HG03520 (cell line): ENCODE results near the gene TRIB2.
A peak's percentile ranks its signal among the peaks of the same experiment; 100 is the strongest.

Experiments
- ATAC-seq: cut with Tn5 transposase; IDR thresholded peaks from one replicate; pipeline ENCODE4 v1.9.1; 2021; ENCODE audit warnings: mild to moderate bottlenecking, moderate library complexity; ENCODE audit not compliant: unreplicated experiment

The TRIB2 gene

DNA sequence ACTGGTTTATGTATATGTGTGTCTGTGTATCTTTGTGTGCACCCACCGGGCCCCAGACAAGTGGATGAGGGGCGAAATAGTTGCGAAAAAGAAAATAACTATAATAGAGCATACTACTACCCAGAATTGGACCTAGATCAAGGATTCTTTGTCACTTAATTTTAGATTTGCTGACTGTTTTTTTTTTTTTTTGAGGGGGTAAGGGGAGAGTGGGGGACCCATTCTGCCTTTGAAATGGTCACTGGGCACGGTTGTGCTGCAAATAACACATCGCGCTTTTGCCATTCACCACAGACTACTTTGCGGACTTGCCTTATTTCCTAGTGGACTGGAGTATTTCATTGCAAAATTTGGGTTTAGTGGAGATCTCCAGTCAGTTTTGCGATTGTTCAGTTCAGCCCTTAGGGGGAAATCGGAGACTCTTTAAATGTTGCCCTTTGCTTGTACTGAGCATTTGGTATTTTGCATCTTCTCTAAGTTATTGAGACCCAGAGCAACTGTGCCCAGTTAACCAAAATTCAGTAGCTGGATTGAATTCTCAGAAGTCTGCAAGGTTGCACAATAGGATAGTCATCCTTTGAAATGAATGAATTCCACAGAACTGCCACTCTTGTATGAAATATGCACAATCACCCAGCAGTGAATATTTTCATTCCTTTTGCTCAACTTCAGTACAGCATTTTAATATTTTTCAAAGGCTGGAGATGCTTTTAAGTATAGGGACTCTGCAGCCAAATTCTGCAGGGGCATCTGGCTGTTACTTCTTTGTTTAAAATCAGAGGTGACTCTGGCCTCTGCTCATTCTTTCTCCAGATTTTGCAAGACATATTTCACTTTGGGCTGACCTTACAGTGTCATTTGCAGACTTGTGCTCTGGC lies 2.9 kb downstream of the TRIB2 start:
- ATAC-seq, result no peak

DNA sequence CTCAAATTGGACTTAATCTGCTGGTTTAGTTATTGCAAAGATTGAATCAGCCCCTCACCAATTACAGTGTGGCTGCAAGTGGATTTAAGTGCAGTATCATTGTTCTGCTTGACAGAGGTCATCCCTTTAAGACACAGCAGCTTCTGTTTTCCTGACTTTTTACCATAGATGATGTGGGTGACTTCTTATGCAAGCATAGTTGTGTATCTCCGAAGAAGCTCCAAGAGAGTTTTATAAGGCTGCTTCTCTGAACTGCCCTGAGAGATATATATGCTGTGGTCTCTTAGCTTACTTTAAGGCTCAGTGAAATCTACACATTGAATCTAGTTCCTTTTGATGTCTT lies 3.5 kb downstream of the TRIB2 start:
- ATAC-seq, result no peak

DNA sequence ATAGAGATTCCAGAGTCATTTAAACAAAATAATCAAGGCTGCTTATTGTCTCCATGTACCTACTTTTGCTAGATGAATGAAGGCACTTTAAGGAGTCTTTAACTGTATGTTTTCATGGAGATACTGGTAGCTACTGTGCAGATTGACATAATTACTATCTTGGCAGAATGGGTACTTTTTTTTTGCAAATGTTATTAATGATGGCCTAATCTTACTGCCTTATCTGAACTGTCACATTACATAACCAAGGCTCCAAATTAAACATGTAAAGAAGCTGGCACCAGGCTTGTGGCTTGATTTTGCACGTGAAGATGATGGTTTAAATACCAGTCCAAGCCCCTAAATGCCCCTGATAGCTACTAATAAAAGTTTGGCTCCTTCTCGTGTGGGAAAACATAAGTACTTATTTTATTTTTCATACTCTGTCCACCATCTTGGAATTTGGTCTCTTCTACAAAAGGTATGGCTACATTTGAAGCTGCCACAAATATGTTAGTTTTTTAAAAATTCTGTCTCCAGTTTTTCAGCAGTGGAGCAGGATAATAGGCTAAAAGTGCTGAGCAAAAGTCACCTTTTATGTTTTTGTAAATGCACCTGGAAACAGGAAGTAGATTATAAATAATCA lies 4.1 kb downstream of the TRIB2 start:
- ATAC-seq, result no peak

DNA sequence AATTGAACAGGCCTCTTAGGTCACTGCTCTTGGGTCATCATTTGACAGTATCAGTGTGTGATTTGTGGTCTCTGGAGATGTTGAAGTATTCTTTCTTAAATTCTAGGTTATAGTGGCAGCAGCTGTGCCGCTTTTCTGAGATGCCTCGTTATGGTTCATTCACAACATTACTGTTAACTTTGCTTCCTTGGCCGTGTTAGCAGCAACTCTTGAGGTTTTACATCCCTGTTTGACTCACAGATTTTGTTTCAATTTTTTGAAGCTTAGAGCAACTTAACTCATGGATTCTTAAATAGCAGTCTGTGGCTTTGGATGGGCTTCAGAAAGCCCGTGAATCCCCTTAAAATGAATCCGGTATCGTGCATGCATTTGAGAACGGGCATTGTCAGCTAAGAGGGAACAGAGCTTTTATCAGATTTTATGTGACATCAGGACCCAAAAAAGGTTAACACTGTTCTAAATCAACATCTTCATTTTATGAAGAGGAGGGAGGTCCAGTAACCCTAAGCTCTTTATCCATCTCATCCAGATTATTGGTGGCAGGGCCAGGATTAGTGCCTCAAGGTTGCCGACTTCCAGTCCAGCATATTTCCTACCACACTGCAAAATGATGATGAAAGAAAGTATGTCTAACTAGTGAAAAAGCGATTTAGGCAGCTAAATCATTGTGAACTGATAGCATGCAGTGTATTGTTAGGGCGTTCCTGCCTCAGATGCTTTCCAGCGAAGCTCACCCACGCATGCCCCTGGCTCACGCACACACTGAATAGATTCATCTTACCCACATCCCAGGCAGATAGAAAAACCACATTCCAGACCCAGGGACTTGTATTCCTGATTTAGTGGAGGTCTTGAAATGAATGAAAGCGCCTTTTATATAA lies 5.1 kb downstream of the TRIB2 start:
- no peak for ATAC-seq

DNA sequence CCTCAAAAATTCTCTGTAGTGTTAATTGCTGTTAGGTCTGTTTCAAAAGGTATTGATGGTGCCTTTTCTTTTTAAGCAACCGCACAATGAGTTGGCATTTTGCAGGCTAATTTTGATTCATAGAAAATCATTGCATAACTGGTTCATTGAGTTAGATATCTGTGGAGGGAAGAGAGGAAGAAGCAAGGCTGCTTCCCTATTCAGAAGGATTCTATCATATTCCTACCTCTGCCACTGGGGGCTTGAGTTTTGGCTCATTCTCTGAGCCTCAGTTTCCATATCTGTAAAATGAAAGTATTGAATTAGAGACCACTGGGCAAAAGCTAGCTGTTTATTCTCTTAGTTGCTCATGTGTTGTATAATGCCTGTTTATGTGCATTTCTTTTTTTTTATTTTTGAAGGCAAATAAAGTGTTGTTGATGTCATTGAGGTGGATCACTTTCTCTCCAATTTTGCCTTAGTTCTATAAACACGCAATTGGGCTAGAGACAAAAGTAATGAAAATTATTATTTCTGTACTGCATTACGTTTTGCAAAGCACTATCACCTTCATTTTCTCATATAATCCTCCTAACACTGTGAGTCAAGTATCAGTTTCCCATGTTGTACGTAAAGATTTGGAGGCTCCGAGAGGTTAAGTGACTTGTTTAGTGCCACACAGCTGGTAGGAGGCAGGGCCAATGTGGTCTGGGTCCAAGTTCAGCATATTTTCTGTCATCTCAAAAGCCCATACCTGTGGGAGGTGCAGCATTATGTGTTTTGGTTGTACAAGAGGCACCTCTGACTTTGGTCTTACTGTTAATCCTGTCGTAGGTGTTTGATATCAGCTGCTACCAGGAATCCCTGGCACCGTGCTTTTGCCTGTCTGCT lies 5.9 kb downstream of the TRIB2 start:
- no peak for ATAC-seq

DNA sequence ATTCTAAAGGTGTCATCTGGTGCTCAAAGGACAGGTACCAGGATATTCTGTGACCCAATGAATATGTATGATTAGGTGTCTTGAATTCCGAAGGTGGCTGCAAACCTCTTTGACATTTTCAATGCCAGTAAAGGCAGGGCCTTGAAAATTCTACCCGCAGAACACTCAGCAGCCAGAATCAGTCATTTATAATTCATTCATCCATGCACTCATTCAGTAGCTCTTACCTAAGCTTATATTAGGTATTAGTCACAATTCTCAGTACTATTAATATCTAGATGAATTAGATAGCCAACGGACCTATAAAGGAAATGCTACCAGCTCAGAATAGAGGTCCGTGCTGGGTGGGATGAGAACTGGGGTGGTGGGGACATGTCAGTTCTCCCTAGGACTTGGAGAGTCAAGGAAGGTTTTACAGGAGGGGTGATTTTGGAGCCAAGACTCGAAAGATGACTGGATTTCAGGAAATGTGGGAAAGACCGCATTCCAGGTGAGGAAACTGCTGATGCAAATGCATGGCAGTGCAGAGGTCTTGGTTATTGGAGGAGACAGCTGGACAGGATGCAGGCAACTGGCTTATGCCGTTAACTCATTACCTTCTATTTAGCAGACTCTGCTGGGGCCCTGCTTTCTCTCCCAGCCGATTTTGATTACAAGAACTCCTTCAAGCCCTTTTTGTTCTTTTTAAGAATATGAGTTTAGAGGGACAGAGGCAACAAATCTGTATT lies 7.2 kb downstream of the TRIB2 start:
- no peak for ATAC-seq

DNA sequence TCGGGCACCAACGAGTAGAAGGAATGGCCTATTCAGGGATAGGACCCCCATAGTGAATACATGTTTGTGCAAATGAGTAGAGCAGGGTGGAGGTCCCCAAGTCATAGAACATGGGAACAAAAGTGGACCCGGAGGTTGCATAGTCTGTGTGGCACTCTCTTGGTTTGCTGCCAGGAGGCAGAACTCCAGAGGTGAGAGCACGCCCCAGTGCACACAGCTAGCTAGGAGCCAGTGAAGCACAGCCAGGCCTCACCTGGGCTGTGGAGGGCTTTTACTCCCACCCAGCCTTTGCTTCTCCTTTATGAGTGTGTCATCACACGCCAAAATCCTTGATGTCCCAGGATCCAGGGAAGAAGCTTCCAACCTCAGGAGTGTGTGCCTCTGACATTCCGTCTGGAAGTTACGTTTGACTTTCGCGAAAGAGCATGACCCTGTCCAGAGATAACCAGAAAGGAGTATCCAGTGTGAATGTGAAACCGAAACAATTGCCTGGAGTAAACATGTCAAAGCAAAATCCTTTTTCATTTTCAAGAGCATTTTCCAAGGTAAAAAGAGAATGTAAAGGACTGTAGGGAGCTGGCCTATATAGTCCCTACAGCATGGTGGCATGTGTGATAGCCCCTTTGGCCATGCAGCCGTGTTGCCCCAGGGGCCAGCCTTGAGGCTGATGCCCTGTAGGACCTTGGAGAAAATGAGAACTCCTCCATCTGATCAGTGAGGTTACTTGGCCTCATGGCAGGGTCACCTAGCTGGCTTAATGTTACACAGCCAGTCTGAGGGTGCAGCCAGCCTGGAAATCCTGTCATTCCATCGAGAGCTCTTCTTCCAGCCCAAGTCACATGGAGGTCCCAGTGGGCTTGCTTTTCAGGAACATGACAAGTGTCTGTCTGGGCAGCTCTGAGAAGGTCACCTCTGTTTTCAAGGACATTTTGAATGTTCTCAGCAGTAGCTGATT lies 8.8 kb downstream of the TRIB2 start:
- no peak for ATAC-seq

DNA sequence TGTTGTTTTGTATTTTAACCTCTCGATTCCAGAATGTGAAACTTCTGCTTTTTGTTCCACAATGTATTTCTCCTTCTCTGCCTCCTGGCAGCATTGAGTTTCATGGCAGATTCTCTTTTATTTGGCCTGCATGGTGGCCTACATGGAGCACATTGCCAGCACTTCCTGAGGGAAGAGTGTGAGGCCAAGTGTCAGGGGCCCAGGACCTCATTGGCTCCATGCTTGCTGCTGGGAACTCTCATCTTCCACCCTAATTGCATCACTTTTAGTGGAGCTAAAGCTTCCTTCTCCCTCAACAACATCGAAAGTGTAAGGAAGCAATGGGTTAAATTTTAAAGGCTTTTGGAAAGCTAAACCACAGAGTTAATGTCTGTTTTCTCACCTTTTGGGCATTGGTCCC lies 9.5 kb downstream of the TRIB2 start:
- ATAC-seq, result no peak

DNA sequence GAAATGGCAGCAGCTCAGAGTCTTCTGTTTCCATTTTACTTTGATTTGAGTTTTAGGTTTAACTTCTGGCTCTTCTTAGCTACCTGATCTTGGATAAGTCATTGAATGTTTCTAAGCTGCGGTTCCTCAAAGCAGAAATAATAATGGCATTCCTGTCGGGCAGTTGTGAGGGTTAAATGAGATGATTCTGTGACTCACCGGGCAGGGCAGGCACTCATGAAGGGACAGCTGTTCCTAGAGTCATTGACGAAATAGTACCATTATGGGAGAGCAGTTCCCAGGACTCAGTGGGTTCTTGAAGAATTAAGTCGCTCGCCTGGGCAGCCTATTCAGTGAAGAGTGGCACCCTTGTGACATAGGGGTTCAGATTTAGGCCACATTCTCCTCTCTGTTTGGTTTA lies 10.3 kb downstream of the TRIB2 start:
- ATAC-seq, result no peak

DNA sequence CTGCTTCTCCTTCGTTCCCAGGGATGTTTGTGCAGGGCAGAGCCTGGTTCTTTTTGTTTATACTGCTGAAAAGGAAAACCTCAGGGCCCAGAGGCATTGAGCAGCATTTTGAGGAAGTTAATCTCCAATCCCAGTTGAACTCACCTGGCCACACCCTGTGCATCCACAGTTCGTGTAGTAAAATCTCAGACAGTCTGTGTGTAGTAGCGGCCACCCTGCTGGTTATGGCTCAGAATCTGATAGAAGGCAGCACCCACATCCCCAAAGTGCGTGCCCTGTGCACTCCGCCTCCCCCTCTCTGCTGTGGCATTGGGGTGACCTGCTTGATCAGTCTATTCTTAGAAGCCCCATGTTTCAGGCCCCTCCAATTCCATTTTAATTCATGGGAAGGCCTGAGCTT lies 10.9 kb downstream of the TRIB2 start:
- ATAC-seq, result no peak

DNA sequence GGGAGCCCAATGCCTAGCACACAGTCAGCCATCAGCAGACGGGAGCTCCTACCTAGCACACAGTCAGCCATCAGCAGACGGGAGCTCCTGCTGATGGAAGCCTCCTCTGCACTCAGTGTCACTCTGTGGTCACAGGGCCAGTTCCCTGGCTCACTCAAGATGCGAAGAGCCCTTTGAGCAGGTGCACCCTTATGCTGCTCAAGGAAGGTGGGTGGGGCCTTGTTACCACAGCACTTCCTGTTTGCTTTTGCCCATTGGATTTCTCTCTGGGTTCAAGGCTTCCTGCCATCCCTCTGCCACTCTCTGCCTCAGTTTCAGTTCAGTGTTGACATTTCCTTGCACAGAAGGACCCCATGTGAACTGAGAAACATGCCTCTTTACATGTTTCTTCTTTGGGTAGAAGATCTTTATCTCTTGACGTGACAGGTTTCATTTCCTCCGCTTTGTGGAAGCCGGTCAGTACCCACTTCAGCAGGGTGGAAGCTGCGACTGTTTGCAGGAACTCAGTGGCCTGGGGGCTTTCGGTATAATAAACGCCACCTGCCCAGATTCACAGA lies 11.6 kb downstream of the TRIB2 start:
- ATAC-seq, result peak; percentile 88

DNA sequence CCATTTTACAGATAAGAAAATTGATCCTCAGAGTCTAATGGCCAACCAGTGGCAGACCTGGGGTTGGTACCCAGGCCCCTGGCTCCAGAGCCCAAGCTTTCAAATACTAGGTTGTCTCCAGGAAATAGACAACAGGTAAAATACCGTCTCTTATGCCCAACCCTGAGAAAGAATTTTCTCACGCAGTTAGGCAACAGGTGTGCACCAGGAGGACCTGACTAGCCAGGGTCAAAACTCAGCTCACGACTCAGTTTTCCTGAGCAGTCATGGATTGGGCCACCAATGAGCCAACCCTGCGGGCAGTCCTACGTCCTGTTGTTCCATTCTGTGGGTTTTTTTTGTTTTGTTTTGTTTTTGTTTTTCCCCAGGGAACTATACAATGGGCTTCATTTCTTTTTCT lies 13.5 kb downstream of the TRIB2 start:
- ATAC-seq, result no peak

DNA sequence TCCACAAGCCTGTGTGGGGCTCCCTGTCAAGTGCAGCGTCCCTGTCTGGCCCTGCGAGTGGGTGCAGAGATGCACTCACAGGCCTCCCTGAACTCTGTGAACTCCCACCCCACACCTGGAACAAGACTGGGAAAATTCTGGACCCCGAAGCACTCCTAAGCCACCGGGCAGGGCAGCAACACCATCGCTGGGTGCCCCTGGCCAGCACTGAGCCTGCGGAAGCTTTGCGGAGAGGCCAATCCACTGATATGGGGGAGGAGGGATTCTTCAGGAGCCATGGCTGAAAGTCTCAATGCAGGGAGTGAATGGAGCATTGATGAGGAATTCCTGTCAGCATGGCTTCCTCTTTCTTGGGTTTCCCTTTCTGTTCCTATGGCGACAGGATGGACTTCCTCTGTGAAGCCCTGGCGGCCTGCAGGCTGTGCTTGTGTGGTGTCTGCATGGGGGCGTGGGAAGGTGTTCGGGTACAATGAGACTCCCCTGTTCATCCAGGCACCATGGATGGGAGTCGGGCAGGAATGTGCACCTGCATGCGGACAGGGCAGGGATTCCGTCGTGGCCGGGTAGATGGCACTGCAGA lies 15.1 kb downstream of the TRIB2 start:
- no peak for ATAC-seq

DNA sequence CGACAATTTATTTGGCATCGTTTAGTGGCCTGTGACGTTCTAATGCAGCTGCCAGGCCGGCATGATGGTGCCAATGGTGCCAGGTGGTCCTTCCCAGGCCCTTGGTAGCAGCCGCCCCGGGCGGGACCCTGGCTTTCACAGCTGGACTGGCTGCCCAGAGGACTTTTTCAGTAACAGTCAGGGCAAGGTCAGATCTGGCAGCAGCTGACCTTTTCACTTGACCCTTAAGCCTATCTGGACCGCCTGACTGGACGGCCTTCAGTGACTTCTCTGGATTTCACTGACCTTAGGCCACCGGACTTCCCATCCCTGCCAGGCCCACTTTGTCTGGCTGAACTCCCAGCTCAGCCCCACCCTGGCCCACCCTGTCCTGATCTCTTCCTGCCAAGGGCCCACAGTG lies 15.9 kb downstream of the TRIB2 start:
- no peak for ATAC-seq

DNA sequence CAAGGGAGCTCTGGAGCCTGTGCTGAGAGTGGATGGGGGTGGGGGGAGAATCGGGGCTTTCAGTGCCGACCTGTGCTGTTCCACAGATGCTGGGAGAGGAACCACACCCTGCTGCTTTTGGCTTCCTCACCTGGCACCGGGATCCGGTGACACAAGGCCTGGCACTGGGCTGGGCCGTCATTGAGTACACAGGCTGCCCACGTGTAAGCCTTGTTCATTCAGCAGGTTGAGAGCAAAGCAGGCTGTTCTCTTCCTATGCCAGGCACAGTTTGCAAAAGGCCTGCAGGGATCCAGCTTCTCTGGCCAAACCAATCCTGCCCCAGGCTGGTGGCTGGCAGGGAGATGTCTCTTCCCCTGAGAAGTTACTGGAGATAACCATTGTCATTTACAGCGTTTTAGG lies 17.1 kb downstream of the TRIB2 start:
- ATAC-seq, result no peak

DNA sequence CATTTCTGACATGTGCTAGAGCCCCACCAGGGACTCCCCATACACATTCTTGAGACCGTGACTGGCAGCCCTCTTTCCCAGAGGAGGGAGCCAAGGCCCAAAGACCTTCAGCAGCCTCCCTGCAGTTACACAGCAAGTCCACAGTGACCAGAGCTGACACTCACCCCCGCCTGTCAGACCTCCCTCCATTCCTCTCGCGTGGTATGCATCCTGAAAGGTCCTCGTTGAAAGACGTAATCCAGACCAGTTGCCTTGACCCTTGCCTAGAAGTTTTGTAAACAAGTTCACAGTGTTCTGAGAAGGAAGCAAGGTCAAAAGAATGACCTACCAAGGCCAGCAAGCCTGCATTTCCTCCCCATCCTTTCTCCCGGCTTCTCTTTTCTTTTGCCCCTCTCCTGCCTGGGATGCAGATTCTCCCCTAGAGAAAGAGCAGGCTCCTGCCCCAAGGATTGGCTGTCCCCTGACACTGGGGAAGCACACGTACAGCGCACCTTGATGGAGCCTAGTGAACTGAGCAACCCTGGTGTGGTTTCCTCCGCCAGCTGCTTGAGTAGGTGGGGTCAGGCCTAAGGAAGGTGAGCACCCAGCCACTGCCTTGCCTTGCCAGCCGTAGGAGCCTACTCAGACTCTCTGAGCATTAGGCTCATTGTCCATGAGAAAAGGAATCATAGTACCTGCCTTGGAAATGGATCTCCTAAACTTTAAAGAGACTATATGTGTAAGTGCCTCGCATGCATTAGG lies 18.3 kb downstream of the TRIB2 start:
- ATAC-seq, result no peak

DNA sequence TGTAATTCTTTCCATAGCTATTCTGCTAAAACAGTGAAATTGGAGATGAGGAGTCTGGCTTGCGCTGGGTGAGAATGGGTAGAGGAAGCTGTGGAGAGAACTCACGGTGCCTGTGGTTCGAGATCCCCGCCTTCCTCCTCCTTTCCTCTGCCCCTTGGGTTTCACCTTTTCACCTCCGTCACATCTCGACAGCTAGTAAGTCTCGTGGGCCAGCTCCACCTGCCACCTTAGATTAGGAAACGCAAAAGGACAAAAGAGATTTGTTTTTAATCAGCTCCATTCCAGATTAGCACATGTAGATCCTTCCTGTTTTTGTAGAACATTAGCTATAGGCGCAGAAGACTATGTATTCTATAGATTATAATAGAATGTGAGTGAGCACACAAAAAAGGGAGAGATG lies 20.6 kb downstream of the TRIB2 start:
- no peak for ATAC-seq
